ENCODE measurements around the gene POLR3H. TPM values are rescaled to one million over a fixed set of nuclear protein-coding genes. Genes with fewer than 3 reads are reported as not detected.
A peak's percentile ranks its signal among the peaks of the same experiment; 100 is the strongest.

Gene POLR3H
- total and polyA plus RNA-seq, 2 donors (not counting 1 experiment from before 2014, with no cell fraction given): 12.4 to 32.1 TPM

DNA sequence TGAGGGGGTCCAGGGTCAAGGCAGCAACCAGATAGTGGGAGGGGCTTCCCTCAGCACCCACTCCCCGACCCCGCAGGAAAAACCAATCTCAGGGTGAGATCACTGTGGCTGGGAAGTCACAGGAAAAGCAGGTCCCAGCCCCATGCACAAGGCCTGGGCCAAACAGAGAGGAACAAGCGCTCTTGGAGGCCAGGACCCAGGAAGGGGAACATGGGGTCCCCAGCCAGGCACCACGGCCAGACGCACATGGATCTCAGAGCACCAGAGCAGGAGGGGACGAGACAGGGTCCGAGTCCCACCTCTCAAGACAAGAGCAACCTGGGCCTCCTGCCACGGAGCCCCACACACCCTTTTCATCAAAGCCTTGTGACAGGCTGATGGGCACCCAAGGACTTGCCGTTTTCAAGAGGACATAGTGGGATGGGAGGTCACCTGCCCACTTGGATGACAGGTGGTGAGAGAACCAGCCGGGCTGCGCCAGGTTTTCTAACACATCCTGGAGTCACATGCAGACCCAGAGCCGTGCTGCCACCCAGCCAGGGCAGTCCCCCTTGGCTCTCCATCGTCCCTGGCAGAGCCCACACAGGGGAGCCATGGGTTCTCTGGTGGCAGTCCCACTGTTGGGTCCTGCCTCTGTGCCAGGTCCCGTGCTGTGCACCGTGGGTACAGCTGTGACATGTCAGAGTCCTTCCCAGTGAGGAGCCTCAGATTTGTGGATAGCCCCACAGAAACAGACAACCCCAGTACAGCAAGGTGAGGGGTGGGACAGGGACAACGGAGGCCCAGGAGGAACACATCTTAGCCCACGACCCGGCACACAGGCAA is 13.2 kb downstream of the POLR3H start:
- peaks cover 6% of the 10 kb centered on the region for H3K4me1 Mint-ChIP-seq
- ChIA-PET CTCF (interaction anchor here (1.9 to 13.2 kb wide), 2 partner anchors 30 to 124 kb away, joined by 6 to 228 read pairs; no protein-coding TSS in a partner anchor), POLR2A (no interaction called here)
- Histone ChIP-seq H3K9me3 (ENCODE audit: control extremely low read depth in 1 of 3, control insufficient read depth in 2 of 3, insufficient read depth in 1 of 3, low read length in 2 of 3) (no peaks in the 10 kb centered on the region), H3K27ac (ENCODE audit: low read length in 2 of 2) (no peak overlapping the region), H3K36me3 (replicated peaks in 1 of 2; ENCODE audit: control extremely low read depth in 1 of 2, control insufficient read depth in 1 of 2, extremely low read depth in 1 of 2, insufficient read depth in 2 of 2, low read length in 1 of 2) (peaks cover 0 to 69% of the 10 kb centered on the region in 2 experiments), H3K4me1 (ENCODE audit: control insufficient read depth in 2 of 2, insufficient read depth in 2 of 2, low read length in 2 of 2) (no peaks in the 10 kb centered on the region), H3K27me3 (replicated peaks in 1 of 4; ENCODE audit: control extremely low read depth in 1 of 4, control insufficient read depth in 3 of 4, insufficient read depth in 4 of 4, low read length in 3 of 4) (no peaks in the 10 kb centered on the region), H3K79me2 (ENCODE audit: control insufficient read depth, insufficient read depth, low read length) (peaks cover 20% of the 10 kb centered on the region), H3K4me3 (ENCODE audit: control extremely low read depth in 1 of 5, extremely low read depth in 1 of 5, insufficient read depth in 1 of 5, low read depth in 2 of 5, low read length in 4 of 5) (no peak overlapping the region), H3K4me2 (replicated peaks; ENCODE audit: low read depth, low read length, poor library complexity, severe bottlenecking) (no peak overlapping the region), H4K20me1 (ENCODE audit: control insufficient read depth, insufficient read depth, low read length, poor library complexity, severe bottlenecking) (peaks cover 30% of the 10 kb centered on the region), H2AFZ (ENCODE audit: insufficient read depth, low read depth, low read length, poor library complexity, severe bottlenecking) (no peak overlapping the region), H3K9ac (ENCODE audit: low read length) (no peak overlapping the region)
- intact Hi-C loops (cut with micrococcal nuclease): no loop called here
- H3K4me3 Mint-ChIP-seq: no peak overlapping the region
- ATAC-seq (ENCODE audit: low read depth) (no peak), DNase-seq (no peak)
- H3K9me3 Mint-ChIP-seq (ENCODE audit: insufficient read depth): no peaks in the 10 kb centered on the region
- peak overlapping the region; percentile 53 for H3K27ac Mint-ChIP-seq
- 91% methylated on average over 18 of the region's 18 CpGs for WGBS (ENCODE audit: insufficient coverage)
- H3K27me3 Mint-ChIP-seq: no peaks in the 10 kb centered on the region
- TF ChIP-seq, protein P1, sequence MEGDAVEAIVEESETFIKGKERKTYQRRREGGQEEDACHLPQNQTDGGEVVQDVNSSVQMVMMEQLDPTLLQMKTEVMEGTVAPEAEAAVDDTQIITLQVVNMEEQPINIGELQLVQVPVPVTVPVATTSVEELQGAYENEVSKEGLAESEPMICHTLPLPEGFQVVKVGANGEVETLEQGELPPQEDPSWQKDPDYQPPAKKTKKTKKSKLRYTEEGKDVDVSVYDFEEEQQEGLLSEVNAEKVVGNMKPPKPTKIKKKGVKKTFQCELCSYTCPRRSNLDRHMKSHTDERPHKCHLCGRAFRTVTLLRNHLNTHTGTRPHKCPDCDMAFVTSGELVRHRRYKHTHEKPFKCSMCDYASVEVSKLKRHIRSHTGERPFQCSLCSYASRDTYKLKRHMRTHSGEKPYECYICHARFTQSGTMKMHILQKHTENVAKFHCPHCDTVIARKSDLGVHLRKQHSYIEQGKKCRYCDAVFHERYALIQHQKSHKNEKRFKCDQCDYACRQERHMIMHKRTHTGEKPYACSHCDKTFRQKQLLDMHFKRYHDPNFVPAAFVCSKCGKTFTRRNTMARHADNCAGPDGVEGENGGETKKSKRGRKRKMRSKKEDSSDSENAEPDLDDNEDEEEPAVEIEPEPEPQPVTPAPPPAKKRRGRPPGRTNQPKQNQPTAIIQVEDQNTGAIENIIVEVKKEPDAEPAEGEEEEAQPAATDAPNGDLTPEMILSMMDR (IDR thresholded peaks at IDR 0.05): no peak

DNA sequence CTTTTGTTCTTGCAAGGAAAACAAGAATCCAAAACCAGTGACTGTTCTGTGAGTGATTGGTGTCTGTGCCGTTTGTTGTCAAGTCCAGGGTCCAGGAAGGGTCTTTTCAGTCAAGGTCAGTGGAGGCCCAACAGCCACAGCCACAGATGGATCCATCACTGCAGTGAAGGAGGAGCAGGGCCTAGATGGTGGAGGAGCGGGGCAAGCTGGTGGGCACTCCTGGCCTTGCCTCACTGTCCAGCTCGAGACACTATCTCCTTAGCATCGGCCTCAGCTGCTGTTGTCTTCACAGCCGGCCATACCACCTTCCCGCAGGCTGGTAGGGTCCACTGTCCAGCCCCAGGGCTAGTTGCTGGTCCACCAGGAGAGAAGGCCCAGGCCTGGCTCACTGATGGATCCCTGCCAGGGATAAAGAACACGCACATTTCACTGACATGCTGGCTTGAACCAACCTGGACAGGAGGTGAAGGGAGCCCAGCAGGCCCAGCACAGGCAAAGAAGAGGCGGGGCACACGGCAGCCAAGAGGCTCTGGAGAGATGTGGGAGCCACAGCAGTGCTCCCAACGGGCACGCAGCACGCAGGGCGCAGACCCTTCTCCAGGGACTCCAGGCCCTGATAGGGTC is 15.2 kb downstream of the POLR3H start:
- POLR2A ChIA-PET: no interaction called here

More for the DNA sequence above, 15.2 kb downstream of the POLR3H start:
- Histone ChIP-seq H2AFZ (ENCODE audit: insufficient read depth, low read depth, low read length, poor library complexity, severe bottlenecking) (no peak overlapping the region), H4K20me1 (ENCODE audit: control insufficient read depth, insufficient read depth, low read length, poor library complexity, severe bottlenecking) (peaks cover 43% of the 10 kb centered on the region), H3K9me3 (ENCODE audit: control extremely low read depth in 1 of 3, control insufficient read depth in 2 of 3, insufficient read depth in 1 of 3, low read length in 2 of 3) (no peaks in the 10 kb centered on the region), H3K79me2 (ENCODE audit: control insufficient read depth, insufficient read depth, low read length) (peaks cover 17% of the 10 kb centered on the region), H3K4me3 (ENCODE audit: control extremely low read depth in 1 of 5, extremely low read depth in 1 of 5, insufficient read depth in 1 of 5, low read depth in 2 of 5, low read length in 4 of 5) (no peak overlapping the region), H3K9ac (ENCODE audit: low read length) (no peak overlapping the region), H3K4me2 (replicated peaks; ENCODE audit: low read depth, low read length, poor library complexity, severe bottlenecking) (no peak overlapping the region), H3K27me3 (replicated peaks in 1 of 4; ENCODE audit: control extremely low read depth in 1 of 4, control insufficient read depth in 3 of 4, insufficient read depth in 4 of 4, low read length in 3 of 4) (no peaks in the 10 kb centered on the region), H3K4me1 (ENCODE audit: control insufficient read depth in 2 of 2, insufficient read depth in 2 of 2, low read length in 2 of 2) (peaks cover 7 to 12% of the 10 kb centered on the region in 2 donors), H3K27ac (ENCODE audit: low read length in 2 of 2) (no peak overlapping the region), H3K36me3 (replicated peaks in 1 of 2; ENCODE audit: control extremely low read depth in 1 of 2, control insufficient read depth in 1 of 2, extremely low read depth in 1 of 2, insufficient read depth in 2 of 2, low read length in 1 of 2) (peaks cover 0 to 79% of the 10 kb centered on the region in 2 experiments)
- no peak for TF ChIP-seq EZH2 (IDR thresholded peaks at IDR 0.05; ENCODE audit: borderline replicate concordance, insufficient read depth, low read depth, low read length, poor library complexity, severe bottlenecking)
- TF ChIP-seq, protein P1 (IDR thresholded peaks at IDR 0.05): no peak
- Mint-ChIP-seq H3K9me3 (ENCODE audit: insufficient read depth) (no peaks in the 10 kb centered on the region), H3K27me3 (no peaks in the 10 kb centered on the region), H3K4me3 (no peak overlapping the region), H3K4me1 (peaks cover 15% of the 10 kb centered on the region), H3K27ac (peak overlapping the region; percentile 10)
- 96% methylated on average over 13 of the region's 13 CpGs for WGBS (ENCODE audit: insufficient coverage)
- CTCF ChIA-PET: interaction anchor here (13.2 kb wide), 1 partner anchor 122 kb away, joined by 228 read pairs; no protein-coding TSS in a partner anchor
- intact Hi-C loops (cut with micrococcal nuclease): no loop called here
- ATAC-seq (ENCODE audit: low read depth): no peak
- no peak for DNase-seq

Measured in B cell (primary cell).